CD4-positive, CD25-positive, alpha-beta regulatory T cell (primary cell): ENCODE measurements around the gene CEMIP. TPM values are rescaled to one million over a fixed set of nuclear protein-coding genes. Genes with fewer than 3 reads are reported as not detected.
A peak's percentile ranks its signal among the peaks of the same experiment; 100 is the strongest.

Experiments
- ATAC-seq, 2 donors: fragments of 150-1000 bp; cut with Tn5 transposase; one replicate each; pipeline ENCODE4 v1.10.0; 2021; ENCODE audit warnings: low read depth in 2 of 2, moderate number of reproducible peaks in 2 of 2, moderate library complexity in 1 of 2
- DNase-seq, 3 donors: peaks; one replicate each; pipeline versions ENCODE4 v3.0.0 to v3.0.0-alpha.2; 2012 to 2022; ENCODE audit warnings: mixed read lengths in 1 of 3
- H3K27ac ChIP-seq: one replicate; pipeline ENCODE4 v1.7.0; 2013; ENCODE audit warnings: mild to moderate bottlenecking, low read length; ENCODE audit not compliant: insufficient read depth, poor library complexity, severe bottlenecking
- H3K27me3 ChIP-seq: one replicate; pipeline ENCODE4 v1.7.0; 2013; ENCODE audit warnings: low read length; ENCODE audit not compliant: control insufficient read depth, insufficient read depth
- H3K36me3 ChIP-seq: one replicate; pipeline ENCODE4 v1.7.0; 2013; ENCODE audit warnings: mild to moderate bottlenecking, low read length, moderate library complexity; ENCODE audit not compliant: control insufficient read depth, insufficient read depth
- H3K4me1 ChIP-seq: 2 replicates; pipeline ENCODE4 v1.7.0; 2013; ENCODE audit warnings: mild to moderate bottlenecking, low read length; ENCODE audit not compliant: insufficient read depth, control insufficient read depth, poor library complexity, severe bottlenecking
- H3K4me3 ChIP-seq: one replicate; pipeline ENCODE4 v1.7.0; 2013; ENCODE audit warnings: low read depth, mild to moderate bottlenecking, low read length, moderate library complexity
- H3K9me3 ChIP-seq, 2 experiments: 1 replicate in 1 of 2; 2 replicates in 1 of 2; pipeline ENCODE4 v1.7.0; 2013; ENCODE audit warnings: low read length in 2 of 2, mild to moderate bottlenecking in 1 of 2, moderate library complexity in 1 of 2; ENCODE audit not compliant: control insufficient read depth in 2 of 2
- H3K27ac Mint-ChIP-seq, 3 donors: one replicate each; pipeline ENCODE4 v1.8.0; 2020 to 2022; ENCODE audit warnings: mild to moderate bottlenecking in 3 of 3, mixed read lengths in 3 of 3, moderate library complexity in 2 of 3
- H3K27me3 Mint-ChIP-seq: one replicate; pipeline ENCODE4 v1.8.0; 2022; ENCODE audit warnings: mild to moderate bottlenecking, mixed read lengths
- H3K36me3 Mint-ChIP-seq: one replicate; pipeline ENCODE4 v1.8.0; 2020; ENCODE audit warnings: mixed read lengths
- H3K4me1 Mint-ChIP-seq, 4 donors: one replicate each; pipeline ENCODE4 v1.8.0; 2020 to 2022; ENCODE audit warnings: mixed read lengths in 4 of 4, mild to moderate bottlenecking in 1 of 4
- H3K4me3 Mint-ChIP-seq, 4 donors: one replicate each; pipeline ENCODE4 v1.8.0; 2020 to 2022; ENCODE audit warnings: mild to moderate bottlenecking in 4 of 4, mixed read lengths in 4 of 4, moderate library complexity in 3 of 4
- H3K9me3 Mint-ChIP-seq, 7 donors: one replicate each; pipeline ENCODE4 v1.8.0; 2020 to 2022; ENCODE audit warnings: mixed read lengths in 7 of 7, mild to moderate bottlenecking in 3 of 7, moderate library complexity in 2 of 7
- polyA plus RNA-seq, 4 donors: library from polyadenylated mRNA; unstranded; fragments of 300-500 nt; fragmentation: Illumina TruSeq; gene quantifications; one replicate each; pipeline ENCODE4 v1.2.3, GENCODE V29; 2021
- total RNA-seq: library from RNA; stranded (reverse); gene quantifications from one replicate; pipeline ENCODE4 v1.2.3, GENCODE V29; 2022

CEMIP gene
- total and polyA plus RNA-seq, 5 donors from 2014 or later, result 0.10 to 0.44 TPM; not detected in 3

DNA sequence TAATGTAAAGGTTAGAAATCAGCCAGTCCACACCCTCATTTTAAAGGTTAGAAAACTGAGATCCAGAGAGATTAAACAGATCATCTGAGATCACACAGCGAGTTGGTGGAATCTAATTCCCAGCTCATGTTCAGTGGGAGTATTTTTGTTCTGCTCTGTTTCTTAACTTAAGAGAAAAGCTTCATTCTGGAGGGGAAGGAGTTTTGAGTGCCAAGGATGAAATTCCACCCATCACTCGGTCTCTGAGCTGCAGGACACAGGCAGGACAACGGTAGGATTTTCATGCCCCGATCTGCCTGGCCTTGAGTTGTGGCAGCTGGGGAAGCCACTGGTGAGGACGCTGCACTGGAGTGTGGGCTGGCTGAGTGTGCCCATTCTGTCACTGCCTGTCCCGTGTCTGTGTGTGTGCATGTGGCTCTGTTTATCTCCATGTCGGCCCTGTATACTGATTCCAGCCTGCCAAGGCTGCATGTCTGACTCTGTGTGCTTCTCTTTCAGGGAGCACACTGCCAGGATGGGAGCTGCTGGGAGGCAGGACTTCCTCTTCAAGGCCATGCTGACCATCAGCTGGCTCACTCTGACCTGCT is 94.3 kb downstream of the CEMIP start:
- Mint-ChIP-seq H3K27ac (no peak overlapping the region), H3K27me3 (peaks cover 14% of the 10 kb centered on the region), H3K9me3 (no peaks in the 10 kb centered on the region), H3K4me1 (no peaks in the 10 kb centered on the region), H3K4me3 (no peak overlapping the region), H3K36me3 (no peaks in the 10 kb centered on the region)
- ATAC-seq, result no peak
- H3K36me3 ChIP-seq, result no peaks in the 10 kb centered on the region
- H3K4me3 ChIP-seq, result no peak overlapping the region
- no peak overlapping the region for H3K27ac ChIP-seq
- no peaks in the 10 kb centered on the region for H3K4me1 ChIP-seq
- H3K27me3 ChIP-seq, result no peaks in the 10 kb centered on the region
- DNase-seq, result no peak
- H3K9me3 ChIP-seq, result no peaks in the 10 kb centered on the region

DNA sequence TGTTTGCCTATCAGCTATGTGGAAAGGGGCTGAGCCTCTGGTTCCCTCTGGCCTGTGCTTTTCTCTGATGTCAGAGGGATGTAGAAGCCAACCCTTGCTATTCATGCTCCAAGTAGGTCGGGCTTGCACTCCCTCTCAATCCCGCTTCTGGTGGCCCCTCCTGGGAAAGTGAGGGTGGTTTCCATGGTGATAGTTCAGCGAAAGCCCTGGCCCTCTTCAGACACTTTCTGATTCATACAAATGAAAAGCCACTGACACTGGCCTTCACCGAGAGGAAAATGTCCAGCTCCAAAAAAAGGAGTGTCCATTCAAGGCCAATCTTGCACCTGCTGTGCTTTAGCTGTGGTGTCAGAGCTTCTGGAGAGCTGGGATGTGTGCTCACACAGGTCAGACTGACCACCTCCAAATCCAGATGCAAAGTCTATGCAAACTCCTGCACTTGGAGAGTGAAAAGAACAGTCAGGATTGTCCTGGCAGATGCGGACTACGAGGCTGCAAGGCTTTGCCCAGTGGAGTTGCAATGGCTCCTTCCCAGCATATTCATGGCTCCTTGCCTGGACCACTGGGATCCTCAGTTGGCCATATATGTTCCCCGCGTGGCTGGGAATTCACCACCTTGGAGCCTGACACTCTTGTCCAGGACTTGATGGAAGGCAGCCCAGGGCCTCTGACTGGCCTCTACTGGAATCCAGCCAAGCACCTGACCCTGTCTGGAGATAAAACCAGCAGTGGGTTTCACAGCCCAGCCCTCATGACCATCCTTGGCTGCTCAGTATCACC is 96.6 kb downstream of the CEMIP start:
- Mint-ChIP-seq H3K4me3 (no peak overlapping the region), H3K9me3 (no peaks in the 10 kb centered on the region), H3K4me1 (no peaks in the 10 kb centered on the region), H3K27ac (peak overlapping the region in 1 of 3 donors; percentile 68), H3K36me3 (no peaks in the 10 kb centered on the region), H3K27me3 (peaks cover 17% of the 10 kb centered on the region)
- Histone ChIP-seq H3K4me1 (no peaks in the 10 kb centered on the region), H3K4me3 (no peak overlapping the region), H3K27ac (no peak overlapping the region), H3K27me3 (no peaks in the 10 kb centered on the region), H3K9me3 (no peaks in the 10 kb centered on the region), H3K36me3 (no peaks in the 10 kb centered on the region)
- ATAC-seq, result no peak
- DNase-seq, result no peak

DNA sequence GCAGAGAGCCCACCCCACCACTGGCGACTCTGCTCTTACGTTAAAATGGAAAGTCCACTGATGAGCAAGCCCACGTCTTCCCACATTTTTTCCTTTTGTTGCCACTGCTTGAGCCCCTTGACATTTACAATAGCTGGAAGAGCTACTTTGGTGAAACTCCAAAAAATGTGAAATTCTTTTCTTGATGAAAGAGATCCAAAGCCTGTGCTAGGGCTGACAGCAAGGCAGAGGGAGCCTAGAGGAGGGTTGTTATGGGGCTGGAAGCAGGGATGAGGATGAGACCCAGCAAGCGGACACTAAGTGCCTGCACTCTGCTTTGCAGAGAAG is 97.1 kb downstream of the CEMIP start:
- Mint-ChIP-seq H3K36me3 (no peaks in the 10 kb centered on the region), H3K27me3 (peaks cover 17% of the 10 kb centered on the region), H3K27ac (peak overlapping the region in 2 of 3 donors; percentile 68 to 69), H3K4me3 (no peak overlapping the region), H3K4me1 (no peaks in the 10 kb centered on the region), H3K9me3 (no peaks in the 10 kb centered on the region)
- no peak for ATAC-seq
- H3K9me3 ChIP-seq, result no peaks in the 10 kb centered on the region
- H3K4me3 ChIP-seq, result no peak overlapping the region
- H3K4me1 ChIP-seq, result no peaks in the 10 kb centered on the region
- H3K27me3 ChIP-seq, result no peaks in the 10 kb centered on the region
- no peaks in the 10 kb centered on the region for H3K36me3 ChIP-seq
- H3K27ac ChIP-seq, result no peak overlapping the region
- DNase-seq, result no peak

DNA sequence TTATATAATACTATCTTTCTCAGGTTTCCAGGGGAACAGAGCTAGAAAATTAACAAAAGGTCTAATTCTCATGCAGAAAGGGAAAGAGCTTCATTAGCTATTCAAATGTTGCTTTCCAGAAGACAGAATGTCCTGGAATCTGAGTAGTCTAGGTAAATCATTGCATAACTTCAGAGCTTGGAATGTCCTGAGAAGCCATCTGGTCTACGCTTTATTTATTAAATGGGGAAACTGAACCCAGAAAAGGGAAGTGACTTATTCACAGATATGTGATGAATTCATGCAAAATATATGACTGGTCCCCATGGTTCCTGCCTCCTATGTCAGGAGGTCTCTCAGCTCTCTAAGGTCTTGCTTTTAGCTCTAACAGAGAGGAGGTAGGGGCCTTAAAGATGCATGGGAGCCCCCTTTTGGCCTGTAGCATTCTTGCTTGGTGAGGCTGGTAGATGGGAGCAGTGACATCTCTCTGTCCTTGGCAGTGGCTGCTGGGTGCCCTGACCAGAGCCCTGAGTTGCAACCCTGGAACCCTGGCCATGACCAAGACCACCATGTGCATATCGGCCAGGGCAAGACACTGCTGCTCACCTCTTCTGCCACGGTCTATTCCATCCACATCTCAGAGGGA is 99.2 kb downstream of the CEMIP start:
- Mint-ChIP-seq H3K27me3 (peaks cover 14% of the 10 kb centered on the region), H3K4me1 (no peaks in the 10 kb centered on the region), H3K9me3 (no peaks in the 10 kb centered on the region), H3K36me3 (no peaks in the 10 kb centered on the region), H3K27ac (no peak overlapping the region), H3K4me3 (no peak overlapping the region)
- no peak overlapping the region for H3K4me3 ChIP-seq
- no peak overlapping the region for H3K27ac ChIP-seq
- H3K27me3 ChIP-seq, result no peaks in the 10 kb centered on the region
- H3K36me3 ChIP-seq, result no peaks in the 10 kb centered on the region
- no peaks in the 10 kb centered on the region for H3K4me1 ChIP-seq
- ATAC-seq, result no peak
- no peak for DNase-seq
- H3K9me3 ChIP-seq, result no peaks in the 10 kb centered on the region

DNA sequence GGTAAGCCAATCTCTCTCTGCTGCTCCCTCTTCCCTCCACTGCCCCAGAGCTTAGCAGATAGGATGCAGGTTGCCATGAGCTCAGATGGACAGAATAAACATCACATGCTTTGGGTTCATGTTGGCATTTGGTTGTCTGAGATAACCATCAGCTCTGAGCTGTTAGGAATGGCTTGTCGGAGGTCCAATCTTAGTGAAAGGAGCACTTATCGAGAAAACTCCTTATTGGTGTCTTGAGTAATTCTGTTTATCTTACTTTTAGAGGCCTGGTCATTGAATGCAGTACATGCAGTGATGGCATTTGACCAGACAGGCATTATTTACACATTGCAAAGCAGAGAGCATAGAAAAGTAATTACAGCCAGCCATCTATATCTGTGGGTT is 99.7 kb downstream of the CEMIP start:
- no peaks in the 10 kb centered on the region for H3K36me3 Mint-ChIP-seq
- no peaks in the 10 kb centered on the region for H3K36me3 ChIP-seq
- H3K9me3 ChIP-seq, result no peaks in the 10 kb centered on the region
- DNase-seq (no peak), ATAC-seq (no peak)
- no peak overlapping the region for H3K27ac Mint-ChIP-seq
- no peaks in the 10 kb centered on the region for H3K27me3 ChIP-seq
- H3K4me1 ChIP-seq, result no peaks in the 10 kb centered on the region
- peaks cover 9% of the 10 kb centered on the region for H3K27me3 Mint-ChIP-seq
- no peaks in the 10 kb centered on the region for H3K4me1 Mint-ChIP-seq
- no peak overlapping the region for H3K4me3 ChIP-seq
- H3K9me3 Mint-ChIP-seq, result no peaks in the 10 kb centered on the region
- H3K27ac ChIP-seq, result no peak overlapping the region
- H3K4me3 Mint-ChIP-seq, result no peak overlapping the region

DNA sequence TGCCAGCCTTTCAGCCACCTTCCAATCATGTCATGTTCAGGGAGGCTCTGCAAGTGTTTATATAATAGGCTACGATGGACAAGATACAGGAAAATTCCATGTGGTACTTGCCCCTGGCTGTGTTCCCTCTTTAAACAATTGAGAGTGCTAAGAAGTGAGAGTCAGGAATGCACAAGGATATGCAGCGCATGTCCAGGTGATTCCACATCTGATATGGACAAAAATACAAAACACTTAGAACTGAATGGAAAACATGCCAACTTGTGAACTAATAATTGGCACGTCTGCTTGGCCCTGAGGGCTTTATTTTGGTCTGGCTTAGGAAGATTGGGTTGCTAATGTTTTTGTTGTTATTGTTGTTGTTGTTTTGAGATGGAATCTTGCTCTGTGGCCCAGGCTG is 100.9 kb downstream of the CEMIP start:
- no peaks in the 10 kb centered on the region for H3K9me3 Mint-ChIP-seq
- H3K36me3 ChIP-seq, result no peaks in the 10 kb centered on the region
- H3K27ac Mint-ChIP-seq, result no peak overlapping the region
- H3K4me3 Mint-ChIP-seq, result no peak overlapping the region
- no peaks in the 10 kb centered on the region for H3K9me3 ChIP-seq
- H3K4me1 Mint-ChIP-seq, result no peaks in the 10 kb centered on the region
- no peak overlapping the region for H3K27ac ChIP-seq
- ATAC-seq (no peak), DNase-seq (no peak)
- H3K27me3 Mint-ChIP-seq, result peaks cover 8% of the 10 kb centered on the region
- no peaks in the 10 kb centered on the region for H3K27me3 ChIP-seq
- H3K4me1 ChIP-seq, result no peaks in the 10 kb centered on the region
- H3K36me3 Mint-ChIP-seq, result no peaks in the 10 kb centered on the region
- H3K4me3 ChIP-seq, result no peak overlapping the region

DNA sequence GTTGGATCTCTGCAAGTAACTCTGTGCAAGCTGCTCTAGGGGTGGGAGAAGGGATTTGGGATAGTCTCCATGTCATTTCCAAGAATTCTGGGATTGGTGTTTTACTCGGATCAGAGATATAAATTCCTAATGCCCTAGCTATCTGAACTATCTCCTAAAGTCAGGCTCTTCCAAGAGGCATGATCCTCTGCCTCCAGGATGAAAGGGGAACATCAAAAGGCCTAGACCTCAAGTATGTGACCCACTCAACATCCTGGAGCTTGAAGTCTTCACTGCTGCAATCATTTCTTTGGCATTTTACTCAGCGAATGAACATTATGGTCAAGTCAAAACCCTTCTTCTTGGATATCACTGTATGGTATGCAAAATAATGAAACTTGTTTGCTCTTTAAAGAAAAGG is 104.5 kb downstream of the CEMIP start:
- H3K27ac ChIP-seq, result no peak overlapping the region
- no peaks in the 10 kb centered on the region for H3K9me3 ChIP-seq
- H3K27ac Mint-ChIP-seq, result no peak overlapping the region
- H3K4me1 ChIP-seq, result no peaks in the 10 kb centered on the region
- no peaks in the 10 kb centered on the region for H3K27me3 ChIP-seq
- DNase-seq (no peak), ATAC-seq (no peak)
- H3K4me3 Mint-ChIP-seq, result no peak overlapping the region
- H3K9me3 Mint-ChIP-seq, result no peaks in the 10 kb centered on the region
- no peak overlapping the region for H3K4me3 ChIP-seq
- H3K36me3 ChIP-seq, result no peaks in the 10 kb centered on the region
- H3K4me1 Mint-ChIP-seq, result no peaks in the 10 kb centered on the region
- H3K36me3 Mint-ChIP-seq, result peaks cover 7% of the 10 kb centered on the region
- H3K27me3 Mint-ChIP-seq, result peaks cover 4% of the 10 kb centered on the region
